Adrenal gland (tissue), 5 donors: ENCODE data around the gene PDGFB.

Experiments
- POLR2A ChIP-seq, 2 donors: fragments of 450-650 bp; IDR thresholded peaks; one replicate each; pipeline ENCODE4 v1.6.1; 2017; ENCODE audit warnings: antibody characterized with exemption in 2 of 2, mild to moderate bottlenecking in 2 of 2, moderate library complexity in 1 of 2
- TF ChIP-seq, protein P1 (sequence below), 6 experiments: fragments of 450-650 bp in 4 of 6; fragments of 200-600 bp in 2 of 6; sonication (generic) in 1 of 6; IDR thresholded peaks; 1 replicate in 5 of 6; 2 replicates in 1 of 6; pipeline versions ENCODE4 v1.5.1 to v1.8.0; 2016 to 2021; ENCODE audit warnings: antibody characterized with exemption in 6 of 6, mild to moderate bottlenecking in 2 of 6, moderate library complexity in 1 of 6
- donor health status: DM: no; HTN: no; CAD: no.

DNA sequence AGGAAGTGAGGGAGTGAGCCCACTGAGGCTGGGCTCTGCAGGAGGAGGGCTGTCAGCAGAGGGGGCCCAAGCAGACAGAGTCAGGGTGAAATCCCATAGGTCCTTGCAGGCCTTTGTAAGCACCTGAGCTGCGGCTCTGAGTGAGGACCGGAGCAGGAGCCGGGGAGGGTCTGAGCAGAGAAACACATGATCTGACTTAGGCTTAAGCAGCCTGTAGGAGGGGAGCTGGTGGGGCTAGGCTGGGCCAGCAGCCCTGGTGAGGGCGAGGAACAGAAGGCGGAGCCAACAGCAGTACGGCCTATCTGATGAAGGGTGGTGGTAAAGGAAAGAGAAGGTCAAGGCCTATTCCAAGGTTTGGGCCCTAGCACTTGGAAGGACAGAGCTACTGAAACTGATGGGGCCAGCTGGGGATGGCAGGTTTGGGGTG is 65.4 kb downstream of the PDGFB start:
- TF ChIP-seq, protein P1, sequence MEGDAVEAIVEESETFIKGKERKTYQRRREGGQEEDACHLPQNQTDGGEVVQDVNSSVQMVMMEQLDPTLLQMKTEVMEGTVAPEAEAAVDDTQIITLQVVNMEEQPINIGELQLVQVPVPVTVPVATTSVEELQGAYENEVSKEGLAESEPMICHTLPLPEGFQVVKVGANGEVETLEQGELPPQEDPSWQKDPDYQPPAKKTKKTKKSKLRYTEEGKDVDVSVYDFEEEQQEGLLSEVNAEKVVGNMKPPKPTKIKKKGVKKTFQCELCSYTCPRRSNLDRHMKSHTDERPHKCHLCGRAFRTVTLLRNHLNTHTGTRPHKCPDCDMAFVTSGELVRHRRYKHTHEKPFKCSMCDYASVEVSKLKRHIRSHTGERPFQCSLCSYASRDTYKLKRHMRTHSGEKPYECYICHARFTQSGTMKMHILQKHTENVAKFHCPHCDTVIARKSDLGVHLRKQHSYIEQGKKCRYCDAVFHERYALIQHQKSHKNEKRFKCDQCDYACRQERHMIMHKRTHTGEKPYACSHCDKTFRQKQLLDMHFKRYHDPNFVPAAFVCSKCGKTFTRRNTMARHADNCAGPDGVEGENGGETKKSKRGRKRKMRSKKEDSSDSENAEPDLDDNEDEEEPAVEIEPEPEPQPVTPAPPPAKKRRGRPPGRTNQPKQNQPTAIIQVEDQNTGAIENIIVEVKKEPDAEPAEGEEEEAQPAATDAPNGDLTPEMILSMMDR (IDR thresholded peaks at IDR 0.05), result no peak
- no peak for TF ChIP-seq POLR2A (IDR thresholded peaks at IDR 0.05)
